Panc1 (cell line): Measurements from ENCODE around the gene AARS2. TPM values are rescaled to one million over a fixed set of nuclear protein-coding genes. Genes with fewer than 3 reads are reported as not detected.

ENCODE experiments used
- ATAC-seq: fragments of 200-7000 bp; cut with Tn5 transposase; 2 replicates; pipeline ENCODE4 v1.9.1; 2020; ENCODE audit warnings: mild to moderate bottlenecking, moderate library complexity
- BruUV-seq: library from RNA; stranded (reverse); fragments of 400-500 nt; replicated peaks from 2 replicates; lab custom pipeline; 2021; lab: Mats Ljungman, UMichigan
- CTCF ChIA-PET: fragments of 300-600 bp; sonication (Branson Sonifier 250); formaldehyde crosslinking; loops from one replicate; lab custom pipeline; 2022; ENCODE audit warnings: antibody characterized with exemption; lab: Charles Lee
- POLR2A ChIA-PET: fragments of 300-600 bp; sonication (Branson Sonifier 250); formaldehyde crosslinking; loops from one replicate; lab custom pipeline; 2022; ENCODE audit warnings: antibody characterized with exemption; lab: Charles Lee
- DNase-seq: peaks from one replicate; pipeline ENCODE4 v3.0.0-alpha.2; 2010; ENCODE audit warnings: low read depth, low spot score
- H3K27ac ChIP-seq: 2 replicates; pipeline ENCODE4 v1.5.1; 2011; ENCODE audit warnings: mild to moderate bottlenecking, low read length, inconsistent platforms
- H3K27me3 ChIP-seq: fragments of 200-500 bp; sonication (Bioruptor generic); 2 replicates; pipeline ENCODE4 v1.6.0; 2014; ENCODE audit warnings: low read length, inconsistent platforms; ENCODE audit not compliant: control insufficient read depth, insufficient read depth
- H3K36me3 ChIP-seq: fragments of 200-500 bp; sonication (Bioruptor generic); 2 replicates; pipeline ENCODE4 v1.5.1; 2014; ENCODE audit warnings: inconsistent platforms, mild to moderate bottlenecking, low read length, moderate library complexity; ENCODE audit not compliant: control insufficient read depth, insufficient read depth
- H3K4me1 ChIP-seq: 2 replicates; pipeline ENCODE4 v1.5.1; 2011; ENCODE audit warnings: inconsistent platforms, mild to moderate bottlenecking, low read length, moderate library complexity; ENCODE audit not compliant: control insufficient read depth, insufficient read depth
- H3K4me3 ChIP-seq, 2 experiments: 2 replicates each; pipeline ENCODE4 v1.5.1; 2011 to 2012; ENCODE audit warnings: low read depth in 2 of 2, low read length in 2 of 2, mild to moderate bottlenecking in 2 of 2, inconsistent platforms in 1 of 2, moderate library complexity in 1 of 2
- H3K9me3 ChIP-seq: fragments of 200-500 bp; sonication (Bioruptor generic); 2 replicates; pipeline ENCODE4 v1.5.1; 2014; ENCODE audit warnings: low read depth, mild to moderate bottlenecking, inconsistent platforms, low read length, moderate library complexity; ENCODE audit not compliant: control insufficient read depth, insufficient read depth
- CTCF ChIP-seq: fragments of 450-650 bp; IDR thresholded peaks from 2 replicates; pipeline ENCODE4 v1.5.1; 2017; ENCODE audit warnings: mild to moderate bottlenecking
- POLR2AphosphoS5 ChIP-seq: IDR thresholded peaks from 2 replicates; pipeline ENCODE4 v1.6.1; 2012; ENCODE audit warnings: mild to moderate bottlenecking, low read depth, low read length, moderate library complexity
- REST ChIP-seq, 2 experiments: IDR thresholded peaks; 2 replicates each; pipeline ENCODE4 v1.6.1; 2011 to 2012; ENCODE audit warnings: low read depth in 2 of 2, control low read depth in 1 of 2, low read length in 1 of 2, mild to moderate bottlenecking in 1 of 2, moderate library complexity in 1 of 2; ENCODE audit not compliant: insufficient read depth in 1 of 2
- SIN3A ChIP-seq: IDR thresholded peaks from 2 replicates; pipeline ENCODE4 v1.6.1; 2012; ENCODE audit warnings: low read depth, mild to moderate bottlenecking, low read length, moderate library complexity, borderline replicate concordance; ENCODE audit not compliant: insufficient read depth
- TCF7L2 ChIP-seq: IDR thresholded peaks from 2 replicates; pipeline ENCODE4 v1.6.1; 2011; ENCODE audit warnings: mild to moderate bottlenecking, low read depth, low read length, inconsistent platforms
- in situ Hi-C: cut with HindIII; loops from 2 replicates; pipeline ENCODE4 v1.10.0; 2016; ENCODE audit warnings: low sequenced_read_pairs, low pct_unique_long_range_greater_than_20kb
- intact Hi-C: fragments of 100-400 bp; cut with micrococcal nuclease; formaldehyde crosslinking; loops from one replicate; pipeline ENCODE4 v1.10.0; 2022; ENCODE audit not compliant: unreplicated experiment
- total RNA-seq: library from RNA; stranded (reverse); gene quantifications from one replicate; pipeline ENCODE4 v1.2.1, GENCODE V29; 2021; ENCODE audit not compliant: unreplicated experiment

AARS2 gene
- total RNA-seq, 1 experiment from 2014 or later: 13.1 TPM

GRCh38 chr6:44327760-44328159 is 14.6 kb upstream of the AARS2 start:
- Histone ChIP-seq H3K9me3 (no peaks in the 10 kb centered on the region), H3K4me3 (no peak overlapping the region), H3K36me3 (no peaks in the 10 kb centered on the region), H3K4me1 (no peaks in the 10 kb centered on the region), H3K27me3 (peaks cover 4% of the 10 kb centered on the region; the same call in 1 of the 2 replicates), H3K27ac (no peak overlapping the region)
- intact Hi-C loops: no loop called here
- CTCF ChIA-PET: no interaction called here
- BruUV-seq: no TSS peak
- TF ChIP-seq SIN3A (no peak), REST (IDR thresholded peaks at IDR 0.05; ENCODE audit: insufficient read depth in 1 of 2, low read depth in 2 of 2, low read length in 1 of 2) (no peak), CTCF (no peak), TCF7L2 (no peak), POLR2AphosphoS5 (no peak)
- POLR2A ChIA-PET: no interaction called here
- in situ Hi-C loops: no loop called here
- ATAC-seq: no peak
- no peak for DNase-seq

- no peak for DNase-seq
- Histone ChIP-seq H3K27ac (no peak overlapping the region), H3K9me3 (no peaks in the 10 kb centered on the region), H3K27me3 (peaks cover 4% of the 10 kb centered on the region; the same call in 1 of the 2 replicates), H3K4me3 (no peak overlapping the region), H3K4me1 (no peaks in the 10 kb centered on the region), H3K36me3 (no peaks in the 10 kb centered on the region)
- in situ Hi-C loops (no loop called here), intact Hi-C loops (no loop called here)
- POLR2A ChIA-PET: no interaction called here
- no TSS peak for BruUV-seq
- ATAC-seq: no peak
- TF ChIP-seq SIN3A (no peak), TCF7L2 (no peak), POLR2AphosphoS5 (no peak), CTCF (no peak), REST (IDR thresholded peaks at IDR 0.05; ENCODE audit: insufficient read depth in 1 of 2, low read depth in 2 of 2, low read length in 1 of 2) (no peak)
- CTCF ChIA-PET: no interaction called here
Observed at GRCh38 chr6:44327096-44327495, 13.9 kb upstream of the AARS2 start.
